ENCODE results near the gene SEZ6L.

The SEZ6L gene

DNA sequence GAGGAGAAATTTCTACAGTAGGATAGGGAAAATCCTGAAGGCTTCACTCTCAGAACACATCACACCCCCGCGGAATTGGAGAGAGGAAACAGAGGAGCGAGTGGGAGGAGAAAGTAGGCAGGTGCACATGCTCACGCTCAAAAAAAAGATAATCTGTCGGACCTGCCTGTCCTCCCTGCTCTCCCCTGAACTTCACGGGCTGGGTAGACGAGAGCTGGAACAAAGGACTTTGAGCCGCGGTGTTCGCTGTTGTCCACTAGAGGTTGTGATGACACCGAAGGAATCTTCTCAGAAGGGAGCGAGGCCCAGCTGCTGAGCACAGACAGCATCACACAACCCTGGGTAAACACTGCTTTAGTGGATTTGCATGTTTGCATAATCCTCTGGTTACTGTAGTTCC lies 5.0 kb downstream of the SEZ6L start:
- DNase-seq, result peak in 15 of 56 donors; percentile 2 to 49 (median 13)

DNA sequence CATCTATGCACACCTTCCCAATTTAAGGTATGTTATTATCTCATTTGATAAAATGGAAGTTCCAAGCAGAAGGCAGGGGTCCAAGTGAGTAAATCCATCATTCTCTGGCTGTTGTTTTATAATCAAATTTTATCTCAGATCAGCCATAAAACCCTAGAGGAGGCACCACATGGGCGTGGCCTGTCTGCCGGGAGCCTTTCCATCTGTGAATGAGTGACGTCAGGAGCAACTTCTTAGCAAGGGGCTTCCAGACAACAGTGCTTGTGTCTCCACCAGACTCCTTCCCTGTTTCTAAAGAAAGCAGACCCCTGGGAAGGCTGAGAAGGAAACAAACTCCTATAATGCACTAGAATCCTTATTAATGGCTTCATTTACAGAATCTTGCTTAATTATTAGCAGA lies 13.5 kb downstream of the SEZ6L start:
- no peak for DNase-seq

DNA sequence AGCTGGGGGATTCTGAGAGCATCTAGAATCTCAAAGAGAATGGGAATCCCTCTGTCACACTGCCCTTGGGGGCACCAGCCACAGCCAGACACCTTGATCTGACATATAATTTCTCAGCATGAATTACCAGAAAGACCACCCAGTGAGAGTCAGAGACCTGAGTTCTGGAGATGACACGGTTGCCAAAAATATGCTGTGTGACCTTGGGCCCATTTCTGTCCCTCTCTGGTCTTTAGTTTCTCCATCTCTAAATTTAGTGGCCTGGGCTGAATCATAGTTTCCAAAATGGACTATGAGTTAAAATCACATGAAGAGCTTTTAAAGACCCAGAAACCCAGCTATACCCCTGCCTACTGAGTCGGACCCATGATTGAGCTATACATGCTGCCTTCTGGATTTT lies 15.9 kb downstream of the SEZ6L start:
- no peak for DNase-seq

DNA sequence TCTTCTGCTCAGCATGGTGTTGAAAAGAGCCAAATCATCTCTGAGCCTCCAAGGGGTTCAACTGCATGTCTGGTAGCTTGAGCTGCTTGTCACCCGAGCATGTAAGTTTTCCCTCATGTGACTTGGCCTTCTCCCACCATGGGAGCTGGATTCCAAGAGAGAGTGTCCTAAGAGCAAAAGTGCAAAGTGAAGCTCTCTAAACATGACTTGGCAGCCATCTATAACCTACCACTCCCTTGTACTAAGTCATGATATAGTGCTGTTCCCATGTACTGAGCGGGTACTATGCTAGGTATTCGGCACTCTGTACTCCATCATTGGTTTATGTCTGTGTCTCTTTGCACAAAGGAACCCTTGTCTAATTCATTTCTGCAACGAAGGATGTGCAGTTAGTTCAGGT lies 19.1 kb downstream of the SEZ6L start:
- no peak for DNase-seq

DNA sequence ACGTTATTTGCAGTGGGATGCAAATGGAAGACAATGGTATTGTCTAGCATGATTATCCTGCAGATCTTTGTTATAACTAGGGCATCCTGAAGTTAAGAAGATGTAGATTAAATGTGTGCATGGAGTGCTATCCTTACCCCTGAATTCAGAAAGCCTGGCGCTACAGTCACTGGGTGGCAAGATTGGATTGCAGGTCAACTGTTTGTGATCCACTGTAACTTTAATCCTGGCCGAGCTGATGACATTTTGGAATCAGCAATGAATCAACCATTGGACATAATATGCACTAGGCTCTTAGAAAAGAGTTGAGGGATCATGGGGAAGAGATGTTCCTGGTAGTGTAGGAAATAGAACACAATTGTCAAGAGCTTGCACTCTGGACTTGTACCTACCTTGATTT lies 25.1 kb downstream of the SEZ6L start:
- DNase-seq, result no peak

DNA sequence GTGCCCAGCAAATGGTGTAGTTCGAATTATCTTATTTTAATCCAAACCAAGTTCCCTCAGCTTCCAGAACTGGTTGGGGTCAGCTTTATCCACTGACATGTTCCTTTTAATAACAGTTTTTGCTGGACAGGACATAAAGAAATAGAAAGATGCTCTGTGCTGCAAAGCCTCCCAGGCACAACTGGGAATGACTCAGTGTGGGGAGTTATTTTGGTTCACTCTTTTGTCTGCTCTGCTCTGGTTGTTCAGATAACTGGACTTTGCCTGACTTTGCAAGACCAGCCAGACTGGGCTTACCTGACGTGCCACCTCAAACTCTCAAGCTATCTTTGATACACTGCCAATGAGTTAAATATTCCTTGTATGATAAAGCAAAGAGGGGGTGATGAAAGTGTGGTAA lies 25.6 kb downstream of the SEZ6L start:
- no peak for DNase-seq

DNA sequence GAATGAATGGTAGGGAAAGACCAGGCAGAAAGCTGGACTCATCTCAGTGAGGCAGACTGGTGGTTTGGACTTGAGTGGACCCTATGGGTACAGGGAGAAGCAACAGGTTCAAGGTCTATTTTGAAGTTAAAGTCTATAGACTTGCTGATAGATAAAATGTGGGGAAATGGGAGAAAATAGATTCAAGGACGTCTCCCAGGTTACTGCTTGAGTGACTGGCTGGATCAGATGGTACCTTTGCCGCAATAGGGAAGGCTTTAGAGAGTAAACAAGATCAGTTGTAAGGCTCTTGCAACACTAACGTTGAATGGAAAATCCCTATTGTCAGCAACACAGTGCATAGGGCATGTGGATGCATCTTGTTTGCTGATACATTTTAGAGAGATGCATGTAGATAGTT lies 27.4 kb downstream of the SEZ6L start:
- no peak for DNase-seq

DNA sequence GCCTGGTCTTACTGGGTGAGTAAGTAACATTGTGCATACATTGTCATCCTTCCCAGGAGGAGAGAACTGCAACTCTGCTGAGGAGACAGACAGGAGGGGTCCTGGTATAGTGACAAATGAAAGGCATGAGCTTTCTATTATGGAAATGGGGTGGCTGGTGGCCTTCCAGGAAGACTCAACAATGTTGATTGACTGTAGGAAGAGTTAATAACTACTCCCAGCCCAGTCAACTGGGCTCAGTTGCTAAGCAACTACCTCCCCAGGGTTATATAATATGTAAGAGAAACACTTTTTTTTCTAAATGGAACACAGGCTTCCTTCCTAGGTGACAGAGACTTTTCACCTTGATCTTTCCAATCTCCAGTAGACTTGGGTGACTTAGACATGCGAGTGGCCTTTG lies 28.2 kb downstream of the SEZ6L start:
- peak in 7 of 56 donors; percentile 5 to 29 (median 10) for DNase-seq

DNA sequence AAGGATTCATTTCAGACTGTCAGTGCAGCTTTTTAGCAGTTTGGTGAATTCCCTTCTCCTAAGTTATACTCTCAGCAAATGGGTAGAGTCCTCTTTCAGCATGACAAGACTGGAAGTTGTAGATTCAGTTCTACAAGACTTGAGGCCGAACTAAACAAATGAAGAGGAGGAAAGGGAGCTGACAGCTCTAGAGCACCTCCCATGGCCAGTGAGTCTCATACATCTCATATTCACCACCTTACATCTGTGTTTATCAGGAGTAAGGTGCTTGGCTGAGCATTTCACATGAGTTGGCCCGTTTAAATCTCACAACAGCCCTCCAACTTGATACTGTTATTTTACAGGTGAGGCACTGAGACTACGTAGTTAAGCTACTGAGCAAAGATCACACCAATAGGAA lies 30.4 kb downstream of the SEZ6L start:
- DNase-seq, result no peak

DNA sequence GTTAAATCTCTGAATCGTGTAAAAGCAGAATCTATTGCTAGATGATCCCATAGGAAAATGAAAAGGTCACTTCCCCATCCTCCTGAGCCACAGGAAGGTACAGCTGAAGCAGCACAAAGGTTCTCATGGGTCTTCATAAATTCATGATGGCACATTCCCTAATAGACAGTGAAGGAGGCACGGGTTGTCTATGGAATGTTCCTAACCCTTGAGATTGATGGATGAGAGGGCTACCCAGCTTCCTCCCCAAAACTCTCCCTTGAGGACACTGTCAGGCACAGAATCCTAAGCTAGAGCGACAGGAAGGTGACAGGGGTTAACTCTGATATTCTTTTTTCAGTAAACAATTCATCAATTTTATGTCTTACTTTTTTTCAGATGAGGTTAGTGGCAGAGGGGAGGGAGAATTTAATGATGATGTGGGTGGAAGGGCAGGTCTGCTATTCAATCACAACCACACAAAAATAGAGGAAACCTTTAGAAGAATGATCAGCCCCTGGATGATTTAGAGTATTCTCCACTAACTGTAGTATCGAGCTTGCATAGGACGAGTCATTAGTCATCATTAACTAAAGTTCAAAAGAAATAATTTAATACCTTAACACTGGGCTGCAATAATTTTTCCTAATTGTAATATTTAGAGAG lies 33.1 kb downstream of the SEZ6L start:
- DNase-seq, result no peak

DNA sequence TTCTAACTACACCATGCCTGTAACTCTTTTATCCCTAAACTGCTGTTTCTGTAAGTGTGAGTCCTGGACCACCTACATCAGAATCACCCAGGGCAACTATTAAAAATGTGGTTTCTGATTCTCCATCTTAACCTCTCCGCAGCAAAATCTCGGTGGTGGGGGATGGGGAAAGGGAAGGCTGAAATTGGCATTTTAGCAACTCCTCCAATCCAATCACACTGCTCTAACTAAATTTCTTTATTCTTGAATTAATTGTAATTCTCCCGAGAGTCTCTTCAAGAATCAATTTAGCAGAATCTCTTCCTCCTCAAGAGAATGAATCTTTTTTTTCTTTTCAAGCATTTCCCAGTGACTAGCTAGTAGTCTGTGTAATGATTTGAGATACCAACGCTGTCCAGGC lies 36.2 kb downstream of the SEZ6L start:
- no peak for DNase-seq

DNA sequence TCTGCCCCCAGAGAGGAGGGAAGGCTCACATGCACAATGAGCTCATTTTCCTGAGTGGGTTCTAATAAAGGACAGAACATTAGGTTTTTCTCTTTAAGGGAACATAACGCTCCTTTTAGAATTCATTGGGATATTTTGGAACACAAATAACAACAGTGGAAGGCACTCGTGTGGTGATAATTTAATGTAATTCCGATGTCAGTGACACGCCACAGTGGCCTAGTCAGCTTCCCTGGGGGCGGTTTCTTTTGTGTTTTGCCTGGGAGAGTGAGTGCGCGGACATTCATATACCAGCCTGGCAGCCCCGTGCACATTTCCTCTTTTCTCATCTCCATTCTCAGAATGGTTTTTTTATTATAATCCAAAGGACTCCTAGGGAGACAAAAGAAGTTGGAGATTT lies 41.1 kb downstream of the SEZ6L start:
- peak in 1 of 56 donors; percentile 7 for DNase-seq

DNA sequence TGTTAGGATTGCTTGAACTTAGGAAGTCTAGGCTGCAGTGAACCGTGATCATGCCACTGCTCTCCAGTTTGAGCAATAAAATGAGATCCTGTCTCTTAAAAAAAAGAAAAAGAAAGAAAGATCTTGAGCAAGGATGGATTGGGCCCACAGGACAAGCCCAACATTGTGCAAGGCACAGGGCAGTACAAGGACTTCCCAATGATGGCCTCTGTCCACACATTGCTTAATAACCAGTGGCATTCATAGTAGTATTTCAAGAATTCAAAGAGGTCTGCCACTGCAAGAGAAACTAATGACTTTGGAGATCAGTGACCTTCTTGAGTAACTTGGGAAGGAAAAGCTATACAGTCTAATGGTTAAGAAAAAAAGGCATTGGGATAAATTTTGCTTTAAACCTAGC lies 44.6 kb downstream of the SEZ6L start:
- no peak for DNase-seq

DNA sequence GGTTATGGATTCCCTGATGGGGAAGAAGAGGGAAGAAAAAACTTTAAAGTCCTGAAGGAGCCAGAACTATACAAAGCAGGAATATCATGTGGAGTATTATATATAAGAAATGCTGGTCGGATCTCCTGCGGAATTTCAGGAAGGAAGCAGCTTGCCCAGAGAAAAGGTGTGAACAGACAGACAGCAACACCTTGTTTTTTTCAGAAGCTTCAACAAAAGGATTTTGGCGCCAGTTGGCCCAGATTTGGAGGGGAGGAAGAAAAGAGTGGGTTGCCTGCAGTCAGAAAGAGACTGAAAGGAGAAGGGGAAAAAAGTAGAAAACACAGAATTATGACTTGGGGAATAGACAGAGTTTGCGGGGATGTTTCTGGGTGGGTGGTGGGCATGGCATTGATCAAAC lies 45.2 kb downstream of the SEZ6L start:
- DNase-seq, result no peak

DNA sequence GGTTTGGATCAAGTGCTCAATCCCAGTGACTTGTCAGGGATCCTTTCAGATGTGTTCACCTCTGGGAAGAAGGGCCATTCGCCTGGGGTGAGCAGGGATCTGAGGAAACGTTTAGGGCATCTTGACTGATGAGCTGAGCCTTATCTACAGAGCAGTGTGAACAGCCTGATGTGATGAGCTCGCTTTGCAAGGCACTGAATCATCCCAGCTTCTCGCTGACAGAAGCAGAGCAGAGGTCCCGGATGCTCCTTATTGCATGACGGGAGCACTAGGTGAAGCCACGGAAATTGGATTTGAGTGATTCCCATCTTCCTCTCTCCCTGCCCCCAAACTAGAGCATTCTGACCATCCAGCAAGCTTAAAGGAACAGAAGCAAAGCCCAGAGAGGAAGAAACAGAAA lies 46.5 kb downstream of the SEZ6L start:
- DNase-seq, result peak in 3 of 56 donors; percentile 1 to 48 (median 22)

DNA sequence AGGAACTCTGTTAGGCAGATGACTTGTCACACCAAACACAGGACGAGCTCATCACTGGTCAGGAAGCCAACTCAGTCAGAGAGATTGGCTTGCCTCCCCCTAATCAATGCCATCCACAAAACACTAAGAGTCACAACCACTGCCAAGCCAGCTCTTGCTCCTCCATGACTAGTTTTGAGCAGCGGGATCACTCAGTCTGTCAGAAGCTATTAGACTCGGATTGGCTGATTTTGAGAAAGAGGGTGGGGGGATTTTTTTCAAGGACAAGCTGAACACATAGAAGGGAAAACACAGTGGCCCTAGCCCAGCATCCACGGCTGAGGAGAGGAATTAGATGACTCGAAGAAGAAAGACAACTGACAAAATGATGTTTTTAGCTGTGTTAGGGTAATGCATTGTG lies 55.9 kb downstream of the SEZ6L start:
- no peak for DNase-seq

DNA sequence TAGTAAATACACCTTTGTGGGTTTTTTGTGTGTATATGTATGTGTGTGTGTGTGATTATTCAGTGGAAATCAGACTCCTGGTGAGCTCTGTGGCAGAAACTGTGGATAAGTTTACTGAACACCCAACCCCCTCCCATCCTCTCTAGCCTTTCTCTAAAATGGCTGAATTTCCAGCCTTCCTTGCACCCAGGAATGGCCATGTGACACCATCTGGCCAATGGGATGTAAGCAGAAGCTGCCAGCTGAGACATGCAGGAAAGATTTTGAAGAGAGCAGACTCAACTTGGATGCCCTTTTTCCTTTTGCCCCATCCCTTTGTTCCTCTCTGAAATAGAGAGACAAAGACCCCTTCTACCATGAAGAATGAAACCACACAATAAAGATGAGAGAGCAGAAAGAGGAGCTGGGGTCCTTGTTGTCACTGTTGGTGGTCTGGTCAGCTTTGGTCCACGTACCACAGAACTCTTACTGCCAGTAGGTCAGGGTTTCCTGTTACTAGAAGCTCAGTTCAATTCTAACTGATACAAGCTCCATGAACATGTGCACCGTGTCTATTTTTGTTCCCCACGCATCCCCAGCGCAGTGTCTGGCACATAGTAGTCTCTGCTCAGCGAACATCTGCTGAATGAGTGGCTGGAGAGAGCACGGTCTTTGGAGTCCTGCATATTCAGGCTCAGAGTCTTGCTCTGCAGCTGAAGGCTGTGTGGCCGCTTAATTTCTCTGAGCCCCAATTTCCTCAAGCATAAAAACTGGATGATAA lies 57.5 kb downstream of the SEZ6L start:
- no peak for DNase-seq

DNA sequence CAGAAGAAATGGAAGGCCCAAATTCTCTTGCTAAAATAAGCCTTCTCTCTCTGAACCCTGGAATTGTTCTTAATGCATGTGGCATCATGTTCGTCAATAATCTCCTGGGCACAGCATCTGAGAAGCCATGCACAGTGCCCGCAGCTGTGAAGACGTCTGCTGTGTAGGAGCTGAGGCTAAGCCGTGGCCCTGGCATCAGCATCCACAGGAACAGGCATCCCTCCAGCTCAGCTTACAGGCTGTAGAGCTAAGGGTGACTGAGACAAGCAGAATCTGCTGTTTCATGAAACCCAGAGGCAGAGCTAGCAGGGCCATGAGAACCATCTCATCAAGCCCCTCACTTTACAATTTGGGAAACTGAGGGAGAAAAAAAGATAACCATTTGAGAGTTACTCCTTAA lies 60.6 kb downstream of the SEZ6L start:
- DNase-seq, result peak in 1 of 56 donors; percentile 6

DNA sequence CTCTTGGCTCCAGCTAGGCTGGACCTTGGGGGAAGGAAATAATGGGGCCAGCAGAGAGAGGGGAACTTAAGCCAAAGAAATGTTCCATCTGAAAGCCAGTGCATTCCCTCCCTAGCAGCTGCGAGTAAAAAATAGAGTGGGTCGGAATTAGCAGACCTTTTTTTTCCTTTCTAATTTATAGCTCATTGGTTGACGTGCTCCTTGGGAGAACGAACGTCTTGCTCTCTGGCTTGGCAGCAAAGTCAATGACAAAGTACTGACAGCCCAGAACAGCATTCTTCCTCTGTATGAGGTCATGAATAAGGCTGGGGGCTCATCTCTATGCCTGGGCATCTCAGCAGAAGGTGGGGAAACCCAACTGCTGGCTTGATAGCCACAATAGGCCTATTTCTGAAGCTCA lies 65.0 kb downstream of the SEZ6L start:
- DNase-seq, result no peak

DNA sequence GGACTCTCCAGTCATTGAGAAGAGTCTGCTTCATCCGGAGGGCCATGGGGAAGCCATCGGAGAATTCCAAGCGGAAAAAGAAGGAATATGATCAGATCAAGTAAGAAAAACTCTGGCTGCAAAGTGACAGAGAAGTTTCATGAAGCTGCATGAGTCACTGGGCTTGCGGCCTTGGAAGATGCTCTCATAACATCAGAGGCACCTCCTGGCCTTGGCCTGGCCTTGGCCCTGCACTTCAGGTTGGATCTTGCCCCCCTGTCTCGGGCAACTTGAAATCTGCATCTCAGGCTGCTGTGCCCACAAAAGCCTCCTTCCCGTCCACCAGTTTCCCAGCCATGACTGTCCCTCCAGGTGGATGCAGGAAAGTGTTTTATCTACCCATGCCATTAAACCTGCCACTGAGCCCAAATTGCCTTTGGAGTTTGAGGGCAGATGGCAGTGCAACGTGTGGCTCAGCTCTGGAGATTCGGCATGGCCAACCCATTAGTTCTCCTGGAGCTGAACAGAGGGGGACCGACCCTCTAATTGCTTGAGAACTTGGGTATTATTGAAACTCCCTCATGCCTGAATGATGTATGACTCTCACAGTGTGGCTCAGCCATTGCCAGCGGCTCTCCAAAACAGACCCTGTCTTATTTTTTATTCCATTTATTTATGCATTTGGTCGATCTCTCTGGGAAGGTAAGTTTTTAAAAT lies 66.7 kb downstream of the SEZ6L start:
- DNase-seq, result no peak

DNA sequence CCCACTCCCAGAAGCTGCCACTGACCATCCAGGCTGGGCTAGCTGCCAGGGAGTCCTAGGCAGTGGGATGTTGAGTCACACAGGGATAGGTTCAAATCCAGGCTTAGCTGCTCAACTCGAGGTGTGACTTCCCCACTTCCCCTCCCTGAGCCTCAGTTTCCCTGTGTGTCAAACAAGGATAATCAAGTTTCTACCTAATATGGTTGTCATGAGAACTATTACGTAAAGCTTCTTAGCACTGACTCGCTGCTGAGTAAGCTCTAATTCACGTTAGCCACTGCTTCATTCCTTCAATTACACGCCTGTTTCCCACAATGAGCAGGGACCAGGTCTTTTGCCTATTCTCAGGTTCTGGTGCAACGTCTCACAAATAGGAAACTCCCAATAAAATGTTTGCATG lies 67.7 kb downstream of the SEZ6L start:
- no peak for DNase-seq

DNA sequence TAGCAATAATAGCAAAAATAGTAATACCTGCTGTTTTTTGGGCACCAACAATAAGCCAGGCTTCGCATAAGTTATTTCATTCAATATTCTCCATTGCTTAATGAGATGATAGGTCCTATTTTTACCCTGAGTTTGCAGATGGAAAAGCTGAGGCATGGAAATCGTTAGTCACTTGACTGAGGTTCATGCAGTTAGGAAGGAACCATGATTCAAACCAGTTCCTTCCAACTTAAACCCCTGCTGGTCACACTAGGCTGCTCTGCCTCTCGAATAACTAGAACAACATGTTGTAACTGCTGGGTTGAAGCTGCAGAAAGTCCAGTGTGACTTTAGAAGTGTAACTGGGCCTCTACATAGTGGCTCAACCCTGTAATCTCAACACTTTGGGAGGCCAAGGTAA lies 69.3 kb downstream of the SEZ6L start:
- no peak for DNase-seq

DNA sequence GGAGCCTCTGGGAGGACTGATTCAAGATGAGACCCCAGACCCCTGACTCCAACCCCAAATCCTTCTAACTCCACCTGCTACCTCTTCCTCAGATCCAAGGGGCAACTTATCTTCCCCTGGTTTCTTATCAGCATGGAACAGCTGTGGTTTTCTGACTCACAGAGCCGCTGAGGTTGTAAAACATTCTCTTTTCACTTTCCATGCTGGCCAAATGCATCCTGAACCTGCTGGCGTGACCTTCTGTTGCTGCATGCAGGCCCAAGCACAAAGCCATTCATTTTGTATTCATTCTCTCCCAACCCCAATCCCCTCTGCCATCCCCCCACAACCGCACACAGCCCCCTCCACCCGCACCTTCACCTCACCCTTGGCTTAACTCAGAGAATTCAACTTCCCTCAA lies 70.3 kb downstream of the SEZ6L start:
- DNase-seq, result no peak

Measured in nucleus accumbens (tissue), 56 donors.